WERI-Rb-1 (cell line): ENCODE measurements around the gene LAMB1.

Experiments
- DNase-seq: peaks from one replicate; pipeline ENCODE4 v3.0.0-alpha.2; 2020
- H3K27ac ChIP-seq: fragments of 250-450 bp; sonication (Bioruptor Pico); 2 replicates; pipeline ENCODE4 v1.5.1; 2020; ENCODE audit warnings: mild to moderate bottlenecking, moderate library complexity
- H3K27me3 ChIP-seq: fragments of 250-450 bp; sonication (Bioruptor Pico); 2 replicates; pipeline ENCODE4 v1.5.1; 2021; ENCODE audit warnings: mild to moderate bottlenecking, low read depth, moderate library complexity; ENCODE audit not compliant: insufficient read depth, severe bottlenecking
- H3K36me3 ChIP-seq: fragments of 250-450 bp; sonication (Bioruptor Pico); 2 replicates; pipeline ENCODE4 v1.5.1; 2020; ENCODE audit warnings: mild to moderate bottlenecking, moderate library complexity
- H3K4me3 ChIP-seq: 2 replicates; pipeline ENCODE4 v1.5.1; 2011; ENCODE audit warnings: low read depth, mild to moderate bottlenecking, control low read depth, low read length
- H3K9me3 ChIP-seq: fragments of 250-450 bp; sonication (Bioruptor Pico); 2 replicates; pipeline ENCODE4 v1.5.1; 2021; ENCODE audit warnings: mild to moderate bottlenecking, moderate library complexity; ENCODE audit not compliant: severe bottlenecking
- TF ChIP-seq, protein P1 (sequence below): IDR thresholded peaks from 2 replicates; pipeline ENCODE4 v1.5.1; 2011; ENCODE audit warnings: low read depth, mild to moderate bottlenecking, control low read depth, inconsistent platforms, low read length

LAMB1 gene

DNA sequence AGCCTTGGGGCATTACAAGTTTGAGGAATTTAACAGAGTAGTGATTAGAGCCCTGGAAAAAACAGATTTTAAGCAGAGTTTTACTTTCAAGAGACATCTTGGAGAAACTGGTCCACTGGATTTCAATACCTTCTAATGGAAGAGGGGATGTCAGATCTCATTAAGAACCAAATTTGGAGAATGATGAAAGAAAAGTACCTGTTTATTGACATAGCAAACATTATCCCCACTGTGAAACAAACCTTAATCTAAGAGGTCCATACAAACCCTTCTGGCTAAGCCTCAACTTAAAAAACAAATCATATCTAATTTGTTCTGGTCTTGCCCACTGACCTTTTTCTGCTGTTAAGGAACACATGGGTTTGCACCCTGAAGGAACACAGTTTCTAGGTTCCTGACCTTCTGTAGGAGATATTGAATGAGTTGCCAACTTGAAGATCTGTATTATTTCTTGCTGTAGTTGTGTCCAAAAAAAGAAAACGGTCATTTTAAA lies 53.5 kb downstream of the LAMB1 start:
- Histone ChIP-seq H3K36me3 (peaks cover 72% of the 10 kb centered on the region), H3K9me3 (no peaks in the 10 kb centered on the region), H3K27ac (no peak overlapping the region), H3K4me3 (no peak overlapping the region), H3K27me3 (no peaks in the 10 kb centered on the region)
- TF ChIP-seq, protein P1, sequence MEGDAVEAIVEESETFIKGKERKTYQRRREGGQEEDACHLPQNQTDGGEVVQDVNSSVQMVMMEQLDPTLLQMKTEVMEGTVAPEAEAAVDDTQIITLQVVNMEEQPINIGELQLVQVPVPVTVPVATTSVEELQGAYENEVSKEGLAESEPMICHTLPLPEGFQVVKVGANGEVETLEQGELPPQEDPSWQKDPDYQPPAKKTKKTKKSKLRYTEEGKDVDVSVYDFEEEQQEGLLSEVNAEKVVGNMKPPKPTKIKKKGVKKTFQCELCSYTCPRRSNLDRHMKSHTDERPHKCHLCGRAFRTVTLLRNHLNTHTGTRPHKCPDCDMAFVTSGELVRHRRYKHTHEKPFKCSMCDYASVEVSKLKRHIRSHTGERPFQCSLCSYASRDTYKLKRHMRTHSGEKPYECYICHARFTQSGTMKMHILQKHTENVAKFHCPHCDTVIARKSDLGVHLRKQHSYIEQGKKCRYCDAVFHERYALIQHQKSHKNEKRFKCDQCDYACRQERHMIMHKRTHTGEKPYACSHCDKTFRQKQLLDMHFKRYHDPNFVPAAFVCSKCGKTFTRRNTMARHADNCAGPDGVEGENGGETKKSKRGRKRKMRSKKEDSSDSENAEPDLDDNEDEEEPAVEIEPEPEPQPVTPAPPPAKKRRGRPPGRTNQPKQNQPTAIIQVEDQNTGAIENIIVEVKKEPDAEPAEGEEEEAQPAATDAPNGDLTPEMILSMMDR, result no peak
- DNase-seq, result no peak

DNA sequence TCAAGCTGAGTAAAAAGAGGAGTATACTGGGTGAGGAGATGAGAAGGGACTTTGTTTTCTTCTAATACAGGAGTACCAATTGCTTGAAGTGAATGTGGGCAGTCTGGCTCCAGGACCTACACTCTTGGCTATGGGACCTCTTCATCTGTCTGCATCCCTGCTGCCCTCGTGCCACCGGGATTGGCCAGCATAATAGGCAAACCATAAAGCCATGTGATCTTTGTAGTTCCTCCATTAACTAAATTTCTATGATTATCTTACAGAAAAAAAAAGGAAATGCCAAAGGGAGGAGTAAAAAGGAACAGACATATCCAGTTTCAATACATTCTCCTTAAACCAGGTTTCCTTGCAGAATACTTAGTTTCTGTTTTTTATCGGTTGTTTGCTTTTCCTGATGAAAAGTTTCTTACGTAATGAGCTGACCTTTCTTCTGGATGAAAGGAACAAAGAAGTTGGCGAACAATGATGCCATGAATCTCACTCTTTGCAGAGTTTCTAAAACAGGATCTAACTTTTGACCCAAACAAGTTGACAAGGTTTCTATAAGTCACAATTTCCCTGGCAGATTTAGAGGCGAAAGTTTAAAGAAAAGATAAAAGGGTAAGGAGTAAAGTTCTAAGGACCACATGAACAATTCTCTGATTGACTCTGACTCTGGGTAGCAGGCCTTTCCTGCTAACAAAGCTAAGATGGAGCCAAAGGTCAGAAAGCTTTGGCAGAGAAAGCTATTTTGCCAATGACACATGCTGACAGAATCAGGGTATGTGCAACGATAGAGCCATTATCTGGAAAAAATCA lies 54.1 kb downstream of the LAMB1 start:
- TF ChIP-seq, protein P1, result no peak
- Histone ChIP-seq H3K9me3 (no peaks in the 10 kb centered on the region), H3K27ac (no peak overlapping the region), H3K36me3 (peaks cover 74% of the 10 kb centered on the region), H3K27me3 (no peaks in the 10 kb centered on the region), H3K4me3 (no peak overlapping the region)
- no peak for DNase-seq

DNA sequence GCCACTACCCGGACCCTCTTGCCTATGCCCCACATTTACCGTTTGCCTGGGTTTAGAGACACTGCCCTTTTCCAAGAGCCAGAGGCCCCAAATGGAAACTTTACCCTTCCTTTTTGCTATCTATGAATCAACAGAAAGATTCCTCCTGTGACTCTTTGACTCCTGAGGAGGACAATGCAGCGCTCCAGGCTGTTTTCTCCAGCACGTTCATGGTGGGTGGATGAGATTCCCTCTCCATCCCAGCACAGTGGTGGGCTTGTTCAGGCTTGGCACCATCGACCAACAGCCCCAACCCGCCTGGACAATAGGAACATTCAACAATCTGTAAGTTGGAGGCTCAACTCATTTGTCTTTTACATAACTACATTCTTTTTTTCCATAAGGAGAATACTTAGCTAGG lies 56.1 kb downstream of the LAMB1 start:
- Histone ChIP-seq H3K36me3 (peaks cover 71% of the 10 kb centered on the region), H3K27me3 (no peaks in the 10 kb centered on the region), H3K9me3 (no peaks in the 10 kb centered on the region), H3K4me3 (no peak overlapping the region), H3K27ac (no peak overlapping the region)
- no peak for DNase-seq
- TF ChIP-seq, protein P1, result no peak

DNA sequence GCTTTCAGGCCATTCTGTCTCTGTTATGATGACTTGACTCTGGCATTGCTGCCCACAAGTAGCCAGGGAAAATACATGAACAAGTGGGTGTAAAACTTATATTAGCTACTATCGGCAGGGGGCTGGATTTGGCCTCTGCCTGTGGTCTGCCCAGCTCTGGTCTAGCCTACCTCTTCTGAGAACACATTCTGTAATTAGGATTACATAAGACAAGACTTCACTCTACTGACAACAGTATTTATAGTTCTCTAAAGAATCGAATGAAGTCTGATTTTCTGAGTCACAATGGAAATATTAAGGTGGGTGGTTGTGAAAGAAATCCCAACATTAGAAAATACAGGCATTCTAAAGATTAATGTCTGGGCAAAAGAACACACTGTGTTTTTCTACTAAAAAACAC lies 56.5 kb downstream of the LAMB1 start:
- Histone ChIP-seq H3K4me3 (no peak overlapping the region), H3K27me3 (no peaks in the 10 kb centered on the region), H3K9me3 (no peaks in the 10 kb centered on the region), H3K36me3 (peaks cover 67% of the 10 kb centered on the region), H3K27ac (no peak overlapping the region)
- no peak for DNase-seq
- TF ChIP-seq, protein P1, result no peak

DNA sequence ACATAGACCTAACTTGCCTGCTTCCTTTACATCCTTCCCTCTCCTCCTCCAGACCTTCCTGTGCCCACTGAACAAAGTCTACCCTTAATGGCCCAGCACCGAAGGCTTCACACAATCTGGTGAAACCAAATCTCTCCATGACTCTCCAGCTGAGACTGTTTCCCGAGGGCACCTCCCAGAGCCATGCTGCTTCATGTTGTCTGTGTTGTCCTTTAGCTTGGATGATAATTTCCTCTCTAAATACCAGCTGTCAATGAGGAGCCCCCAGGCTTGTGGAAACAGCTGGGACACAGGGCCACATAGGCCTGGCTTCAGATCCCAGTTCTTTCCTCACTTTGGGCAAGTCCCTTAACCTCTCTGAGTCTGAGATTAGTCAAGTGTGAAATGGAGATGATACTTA lies 57.6 kb downstream of the LAMB1 start:
- DNase-seq, result no peak
- TF ChIP-seq, protein P1, result no peak
- Histone ChIP-seq H3K9me3 (no peaks in the 10 kb centered on the region), H3K27ac (no peak overlapping the region), H3K36me3 (peaks cover 64% of the 10 kb centered on the region), H3K4me3 (no peak overlapping the region), H3K27me3 (no peaks in the 10 kb centered on the region)
